NOMO-1 treated with DMSO at 0.1 percent for 48 hours (cell line): ENCODE measurements around the gene PRRT1B.

Experiments used
- DNase-seq: peaks from one replicate; lab custom pipeline; 2025; ENCODE audit not compliant: unreplicated experiment; lab: John Stamatoyannopoulos, UW

The PRRT1B gene

GRCh38 chr9:131594906-131595665 lies 49.8 kb downstream of the PRRT1B start:
- no peak for DNase-seq

- no peak for DNase-seq
These were observed 50.5 kb downstream of the PRRT1B start for GRCh38 chr9:131595696-131596429.

- DNase-seq, result no peak
These were observed 51.1 kb downstream of the PRRT1B start for GRCh38 chr9:131596430-131596743.

GRCh38 chr9:131597246-131597645 lies 51.9 kb downstream of the PRRT1B start:
- DNase-seq, result no peak

- peak; percentile 99 for DNase-seq
These were observed 52.8 kb downstream of the PRRT1B start for GRCh38 chr9:131598121-131598520.

DNA sequence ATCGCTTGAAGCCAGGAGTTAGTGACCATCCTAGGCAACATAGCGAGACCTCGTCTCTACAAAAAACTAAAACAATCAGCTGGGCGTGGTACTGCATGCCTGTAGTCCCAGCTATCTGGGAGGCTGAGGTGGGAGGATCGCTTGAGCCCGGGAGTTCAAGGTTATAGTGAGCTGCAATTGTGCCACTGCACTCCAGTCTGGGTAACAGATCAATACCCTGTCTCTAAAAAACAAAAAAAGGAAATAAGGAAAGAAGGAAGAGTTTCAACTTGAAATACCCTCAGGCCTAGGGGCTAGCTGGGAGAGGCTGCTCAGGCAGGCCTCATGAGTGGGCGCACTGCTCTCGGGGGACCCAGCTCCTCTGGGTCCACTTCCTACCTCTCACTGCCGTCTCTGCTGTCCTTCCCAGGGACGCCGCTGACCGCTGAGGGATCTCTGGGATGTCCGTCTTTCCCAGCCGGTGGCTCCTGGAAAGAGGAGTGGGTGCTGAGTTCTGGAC lies 56.4 kb downstream of the PRRT1B start:
- DNase-seq, result no peak

- DNase-seq, result no peak
These were observed 57.9 kb downstream of the PRRT1B start for GRCh38 chr9:131603199-131603598.

GRCh38 chr9:131603711-131604439 lies 58.6 kb downstream of the PRRT1B start:
- no peak for DNase-seq

- no peak for DNase-seq
These were observed 60.7 kb downstream of the PRRT1B start for GRCh38 chr9:131605770-131606590.

DNA sequence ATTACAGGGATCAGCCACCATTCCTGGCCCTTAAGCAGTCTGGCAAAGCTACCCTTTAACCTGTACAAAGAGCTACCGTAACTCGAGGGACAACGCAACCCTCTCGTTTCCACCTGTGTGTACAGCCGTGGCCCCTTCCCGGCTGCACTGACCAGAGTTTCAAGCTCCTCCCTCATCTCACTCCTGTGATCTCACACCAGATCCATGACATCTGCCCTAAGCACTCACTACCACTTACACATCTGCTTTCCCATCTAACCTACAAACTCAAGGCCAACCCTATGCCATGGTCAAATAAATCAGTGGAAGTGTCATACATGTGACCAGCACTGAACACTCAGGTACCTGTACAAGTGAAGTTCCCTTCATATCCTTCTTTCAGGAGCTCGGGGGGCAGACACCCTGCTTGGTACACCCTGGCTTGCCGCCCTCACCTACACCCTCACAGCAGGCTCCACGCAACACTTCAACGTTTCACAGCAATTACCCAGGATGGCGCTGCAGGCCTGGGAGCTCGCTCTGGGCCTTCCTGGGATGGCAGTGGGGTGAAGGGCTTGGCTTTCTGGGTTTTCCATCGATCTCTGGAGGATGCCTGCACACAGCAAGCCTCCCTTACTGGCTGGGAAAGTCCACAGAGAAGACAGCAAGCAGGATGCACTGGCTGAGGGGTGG lies 61.7 kb downstream of the PRRT1B start:
- DNase-seq, result no peak

DNA sequence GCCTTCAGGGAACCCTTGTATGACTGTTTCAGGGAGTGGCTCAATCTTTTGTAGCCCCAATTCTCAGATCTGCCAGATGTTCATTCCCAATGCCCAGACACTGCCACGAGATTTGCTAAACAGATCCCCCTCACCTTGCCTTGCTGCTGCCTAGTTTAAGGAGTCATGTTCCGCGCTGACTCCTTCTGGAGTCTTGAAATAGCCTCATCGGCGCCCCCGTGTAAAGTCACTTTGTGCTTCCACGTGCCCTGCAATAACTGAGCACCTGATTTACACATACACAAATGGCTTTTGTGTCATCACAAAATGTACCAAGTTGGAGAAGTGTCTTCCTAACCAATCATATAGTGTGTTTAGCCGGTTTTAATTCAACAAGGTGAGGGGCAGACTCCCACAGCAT lies 62.3 kb downstream of the PRRT1B start:
- DNase-seq, result no peak

DNA sequence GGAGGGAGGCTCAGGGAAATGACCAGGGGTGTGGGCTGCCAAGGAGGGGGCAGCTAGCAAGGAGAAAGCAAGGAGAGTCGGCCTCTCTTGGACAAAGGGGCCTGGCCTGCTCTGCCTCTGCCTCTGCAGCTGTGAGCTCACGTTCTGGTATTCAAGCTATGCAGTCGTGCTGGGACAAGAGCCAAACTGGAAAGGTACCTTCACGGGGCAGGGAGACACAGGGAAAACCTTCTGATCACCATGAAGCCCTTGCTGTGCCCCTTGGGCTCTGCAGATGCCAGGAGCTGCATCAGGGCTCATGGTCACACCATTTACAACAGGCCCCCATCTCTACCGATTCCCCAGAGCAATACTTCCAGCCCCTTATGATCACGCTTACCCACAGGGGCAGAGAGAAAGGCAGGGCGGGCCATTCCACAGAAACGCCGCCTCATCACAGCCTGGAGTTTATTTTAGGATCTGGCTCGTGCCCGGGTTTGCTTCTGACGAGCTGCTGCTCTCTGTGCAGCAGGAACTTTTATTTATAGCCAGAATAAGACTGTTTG lies 63.2 kb downstream of the PRRT1B start:
- DNase-seq, result no peak
